ENCODE results near the gene ADRA1B. TPM values are rescaled to one million over a fixed set of nuclear protein-coding genes. Genes with fewer than 3 reads are reported as not detected.

Gene ADRA1B
- total RNA-seq, 4 donors from 2014 or later, result 2.9 to 9.0 (median 5.0) TPM

DNA sequence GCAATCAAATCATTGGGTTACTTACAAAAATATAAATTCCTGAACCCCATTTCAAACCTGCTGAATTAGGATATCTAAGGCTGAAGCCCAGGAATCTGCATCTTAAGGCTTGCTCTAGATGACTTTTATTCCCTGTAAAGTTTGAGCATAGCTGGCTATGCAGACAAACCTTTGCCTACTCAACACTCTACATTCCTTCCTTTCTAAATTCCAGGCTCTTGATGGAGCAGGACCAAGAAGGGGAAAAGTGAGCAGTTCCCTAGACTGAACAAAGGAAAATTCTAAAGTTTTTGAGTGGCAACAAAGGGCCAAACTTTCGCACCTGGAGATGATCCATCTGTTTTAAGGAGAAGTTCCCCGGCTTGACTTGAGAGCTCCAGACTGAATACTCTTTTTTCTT, 9.8 kb upstream of the ADRA1B start:
- WGBS, 2 donors (ENCODE audit: low coverage in 1 of 2), result 63 to 87% methylated on average over 2 of the region's 2 CpGs
- Histone ChIP-seq H3K9me3 (no peaks in the 10 kb centered on the region), H3K36me3 (no peaks in the 10 kb centered on the region), H3K27me3 (no peaks in the 10 kb centered on the region), H3K4me1 (peaks cover 0 to 36% (median 9%) of the 10 kb centered on the region in 4 donors), H3K4me3 (no peak overlapping the region), H3K27ac (peak overlapping the region in 3 of 4 donors; percentile 45 to 70 (median 54))
- in situ Hi-C loops (cut with MboI; ENCODE audit: low pct_ligation_motif_present in 1 of 4, low pct_unique_long_range_greater_than_20kb in 1 of 4, low sequenced_read_pairs in 3 of 4) (no loop called here), intact Hi-C loops (cut with DNase I; ENCODE audit: low total_unique reads) (loop anchor here (5.0 kb wide), 1 partner anchor 1759 kb away; no protein-coding TSS in a partner anchor)
- TF ChIP-seq, protein P1, sequence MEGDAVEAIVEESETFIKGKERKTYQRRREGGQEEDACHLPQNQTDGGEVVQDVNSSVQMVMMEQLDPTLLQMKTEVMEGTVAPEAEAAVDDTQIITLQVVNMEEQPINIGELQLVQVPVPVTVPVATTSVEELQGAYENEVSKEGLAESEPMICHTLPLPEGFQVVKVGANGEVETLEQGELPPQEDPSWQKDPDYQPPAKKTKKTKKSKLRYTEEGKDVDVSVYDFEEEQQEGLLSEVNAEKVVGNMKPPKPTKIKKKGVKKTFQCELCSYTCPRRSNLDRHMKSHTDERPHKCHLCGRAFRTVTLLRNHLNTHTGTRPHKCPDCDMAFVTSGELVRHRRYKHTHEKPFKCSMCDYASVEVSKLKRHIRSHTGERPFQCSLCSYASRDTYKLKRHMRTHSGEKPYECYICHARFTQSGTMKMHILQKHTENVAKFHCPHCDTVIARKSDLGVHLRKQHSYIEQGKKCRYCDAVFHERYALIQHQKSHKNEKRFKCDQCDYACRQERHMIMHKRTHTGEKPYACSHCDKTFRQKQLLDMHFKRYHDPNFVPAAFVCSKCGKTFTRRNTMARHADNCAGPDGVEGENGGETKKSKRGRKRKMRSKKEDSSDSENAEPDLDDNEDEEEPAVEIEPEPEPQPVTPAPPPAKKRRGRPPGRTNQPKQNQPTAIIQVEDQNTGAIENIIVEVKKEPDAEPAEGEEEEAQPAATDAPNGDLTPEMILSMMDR (IDR thresholded peaks at IDR 0.05), result no peak
- TF ChIP-seq POLR2AphosphoS5 (IDR thresholded peaks at IDR 0.05), result no peak
- no peak for TF ChIP-seq EP300 (IDR thresholded peaks at IDR 0.05; ENCODE audit: low read depth)
- TF ChIP-seq POLR2A (IDR thresholded peaks at IDR 0.05), result no peak
- no peak for DNase-seq

DNA sequence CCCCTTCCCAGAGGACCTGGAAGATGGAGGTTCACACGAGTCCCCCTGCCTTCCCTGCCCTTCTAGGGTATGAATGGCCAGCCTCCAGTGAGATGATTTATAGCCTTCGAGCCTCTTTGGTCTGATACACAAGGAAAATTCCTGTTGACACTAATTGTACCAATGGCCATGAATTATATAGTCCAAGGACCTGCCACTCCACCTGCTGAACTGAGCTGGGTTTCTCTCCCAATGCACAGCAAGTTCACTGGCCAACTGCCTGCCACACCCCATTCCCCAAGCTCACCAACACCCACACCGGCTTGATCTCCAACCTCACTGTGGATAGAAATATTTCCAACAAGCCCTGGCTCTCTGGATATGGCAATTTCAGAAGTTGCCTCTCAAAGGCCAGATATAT, 9.3 kb upstream of the ADRA1B start:
- peak; percentile 67 for DNase-seq
- H3K4me3 ChIP-seq, result no peak overlapping the region
- 30 to 37% methylated on average over 2 to 3 of the region's 3 CpGs for WGBS, 2 donors (ENCODE audit: low coverage in 1 of 2)
- peak overlapping the region in 2 of 4 donors; percentile 45 to 70 for H3K27ac ChIP-seq
- H3K27me3 ChIP-seq, result no peaks in the 10 kb centered on the region
- H3K36me3 ChIP-seq, result no peaks in the 10 kb centered on the region
- intact Hi-C loops (cut with DNase I; ENCODE audit: low total_unique reads), result loop anchor here (5.0 kb wide), 1 partner anchor 1760 kb away; no protein-coding TSS in a partner anchor
- H3K9me3 ChIP-seq, result no peaks in the 10 kb centered on the region
- H3K4me1 ChIP-seq, result peaks cover 1 to 41% (median 9%) of the 10 kb centered on the region in 4 donors
- TF ChIP-seq POLR2AphosphoS5 (IDR thresholded peaks at IDR 0.05) (no peak), POLR2A (IDR thresholded peaks at IDR 0.05) (no peak), EP300 (IDR thresholded peaks at IDR 0.05; ENCODE audit: low read depth) (no peak)
- TF ChIP-seq, protein P1 (IDR thresholded peaks at IDR 0.05), result no peak
- in situ Hi-C loops (cut with MboI; ENCODE audit: low pct_ligation_motif_present in 1 of 4, low pct_unique_long_range_greater_than_20kb in 1 of 4, low sequenced_read_pairs in 3 of 4), result no loop called here

DNA sequence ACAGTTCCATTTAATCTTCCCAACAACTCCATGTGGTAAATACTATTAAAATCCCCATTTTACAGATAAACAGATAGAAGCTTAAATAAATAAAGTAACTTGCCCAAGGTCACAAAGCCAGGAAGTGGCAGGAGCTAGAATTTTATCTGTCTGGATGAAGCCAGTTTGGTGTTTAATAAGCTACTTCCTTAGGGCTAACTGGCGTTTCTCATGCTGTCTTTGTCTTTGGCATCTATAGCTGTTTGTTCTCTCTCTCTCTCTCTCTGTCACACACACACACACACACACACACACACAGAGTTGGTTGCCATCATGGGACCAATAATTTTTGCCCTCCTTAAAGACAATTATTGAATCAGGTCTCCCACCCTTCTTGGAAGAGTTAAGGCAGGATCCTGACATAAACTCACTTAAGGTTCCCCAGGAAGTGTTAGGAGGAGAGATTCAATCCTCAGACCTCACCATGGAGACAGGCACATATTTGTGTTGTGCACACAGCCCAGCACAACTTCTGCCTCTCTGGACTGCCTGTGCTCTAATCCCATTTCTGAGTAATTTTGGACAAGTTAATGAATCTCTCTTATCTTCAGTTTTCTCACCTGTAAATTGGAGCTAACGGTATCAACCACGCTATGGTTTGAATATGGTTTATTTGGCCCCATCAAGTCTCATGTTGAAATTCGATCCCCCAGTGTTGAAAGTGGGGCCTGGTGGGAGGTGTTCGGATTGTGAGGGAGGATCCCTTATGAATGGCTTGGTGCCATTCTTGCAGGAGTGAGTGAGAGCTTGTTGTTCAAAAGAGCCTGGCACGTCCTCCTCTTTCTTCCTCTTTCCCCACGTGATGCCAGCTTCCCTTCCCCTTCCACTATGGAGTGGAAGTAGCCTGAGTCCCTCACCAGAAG, 8.3 kb upstream of the ADRA1B start:
- no peaks in the 10 kb centered on the region for H3K36me3 ChIP-seq
- WGBS, 2 donors (ENCODE audit: low coverage in 1 of 2), result 64 to 78% methylated on average over 3 to 7 of the region's 7 CpGs
- in situ Hi-C loops (cut with MboI; ENCODE audit: low pct_ligation_motif_present in 1 of 4, low pct_unique_long_range_greater_than_20kb in 1 of 4, low sequenced_read_pairs in 3 of 4) (no loop called here), intact Hi-C loops (cut with DNase I; ENCODE audit: low total_unique reads) (loop anchor here (5.0 kb wide), 1 partner anchor 1761 kb away; no protein-coding TSS in a partner anchor)
- no peak for DNase-seq
- H3K4me1 ChIP-seq, result peaks cover 4 to 51% (median 14%) of the 10 kb centered on the region in 4 donors
- no peak overlapping the region for H3K4me3 ChIP-seq
- H3K9me3 ChIP-seq, result no peaks in the 10 kb centered on the region
- TF ChIP-seq, protein P1 (IDR thresholded peaks at IDR 0.05), result no peak
- no peak for TF ChIP-seq POLR2A (IDR thresholded peaks at IDR 0.05)
- no peak for TF ChIP-seq POLR2AphosphoS5 (IDR thresholded peaks at IDR 0.05)
- no peak for TF ChIP-seq EP300 (IDR thresholded peaks at IDR 0.05; ENCODE audit: low read depth)
- H3K27me3 ChIP-seq, result no peaks in the 10 kb centered on the region
- H3K27ac ChIP-seq, result peak overlapping the region in 1 of 4 donors; percentile 70

DNA sequence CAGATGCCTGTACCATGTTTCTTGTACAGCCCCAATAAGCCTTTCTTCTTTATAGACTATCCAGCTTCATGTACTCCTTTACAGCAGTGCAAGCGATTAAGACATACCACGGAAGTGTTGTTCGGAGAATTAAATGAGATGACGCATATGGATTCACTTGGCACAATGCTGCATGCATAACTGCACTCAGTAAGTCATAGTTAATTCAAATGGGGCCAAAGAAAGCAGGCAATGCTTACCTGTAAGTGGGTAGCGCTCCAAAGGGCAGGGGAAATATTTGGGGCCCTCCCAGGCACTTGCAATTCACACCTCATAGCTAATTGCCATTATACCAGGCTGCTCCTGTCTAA, 7.7 kb upstream of the ADRA1B start:
- Histone ChIP-seq H3K9me3 (no peaks in the 10 kb centered on the region), H3K36me3 (no peaks in the 10 kb centered on the region), H3K4me1 (peaks cover 4 to 51% (median 14%) of the 10 kb centered on the region in 4 donors), H3K27me3 (no peaks in the 10 kb centered on the region), H3K4me3 (no peak overlapping the region), H3K27ac (no peak overlapping the region)
- intact Hi-C loops (cut with DNase I; ENCODE audit: low total_unique reads), result loop anchor here (5.0 kb wide), 1 partner anchor 1761 kb away; no protein-coding TSS in a partner anchor
- TF ChIP-seq, protein P1 (IDR thresholded peaks at IDR 0.05), result no peak
- TF ChIP-seq POLR2AphosphoS5 (IDR thresholded peaks at IDR 0.05) (no peak), EP300 (IDR thresholded peaks at IDR 0.05; ENCODE audit: low read depth) (no peak), POLR2A (IDR thresholded peaks at IDR 0.05) (no peak)
- no peak for DNase-seq
- in situ Hi-C loops (cut with MboI; ENCODE audit: low pct_ligation_motif_present in 1 of 4, low pct_unique_long_range_greater_than_20kb in 1 of 4, low sequenced_read_pairs in 3 of 4), result no loop called here
- WGBS, 2 donors (ENCODE audit: low coverage in 1 of 2), result 75 to 81% methylated on average over 3 to 5 of the region's 5 CpGs

Measured in transverse colon (tissue), 4 donors.